GM12873 (cell line): ENCODE measurements around the gene NALCN.

ENCODE experiments used
- TF ChIP-seq, protein P1 (sequence below): IDR thresholded peaks from 2 replicates; pipeline ENCODE4 v1.5.1; 2012; ENCODE audit warnings: low read depth, mild to moderate bottlenecking, moderate library complexity, low read length, control low read depth; ENCODE audit not compliant: insufficient read depth; ENCODE audit errors: missing control alignments

Gene NALCN

GRCh38 chr13:101451641-101452040 is 35.3 kb upstream of the NALCN start:
- TF ChIP-seq, protein P1, sequence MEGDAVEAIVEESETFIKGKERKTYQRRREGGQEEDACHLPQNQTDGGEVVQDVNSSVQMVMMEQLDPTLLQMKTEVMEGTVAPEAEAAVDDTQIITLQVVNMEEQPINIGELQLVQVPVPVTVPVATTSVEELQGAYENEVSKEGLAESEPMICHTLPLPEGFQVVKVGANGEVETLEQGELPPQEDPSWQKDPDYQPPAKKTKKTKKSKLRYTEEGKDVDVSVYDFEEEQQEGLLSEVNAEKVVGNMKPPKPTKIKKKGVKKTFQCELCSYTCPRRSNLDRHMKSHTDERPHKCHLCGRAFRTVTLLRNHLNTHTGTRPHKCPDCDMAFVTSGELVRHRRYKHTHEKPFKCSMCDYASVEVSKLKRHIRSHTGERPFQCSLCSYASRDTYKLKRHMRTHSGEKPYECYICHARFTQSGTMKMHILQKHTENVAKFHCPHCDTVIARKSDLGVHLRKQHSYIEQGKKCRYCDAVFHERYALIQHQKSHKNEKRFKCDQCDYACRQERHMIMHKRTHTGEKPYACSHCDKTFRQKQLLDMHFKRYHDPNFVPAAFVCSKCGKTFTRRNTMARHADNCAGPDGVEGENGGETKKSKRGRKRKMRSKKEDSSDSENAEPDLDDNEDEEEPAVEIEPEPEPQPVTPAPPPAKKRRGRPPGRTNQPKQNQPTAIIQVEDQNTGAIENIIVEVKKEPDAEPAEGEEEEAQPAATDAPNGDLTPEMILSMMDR = no peak

DNA sequence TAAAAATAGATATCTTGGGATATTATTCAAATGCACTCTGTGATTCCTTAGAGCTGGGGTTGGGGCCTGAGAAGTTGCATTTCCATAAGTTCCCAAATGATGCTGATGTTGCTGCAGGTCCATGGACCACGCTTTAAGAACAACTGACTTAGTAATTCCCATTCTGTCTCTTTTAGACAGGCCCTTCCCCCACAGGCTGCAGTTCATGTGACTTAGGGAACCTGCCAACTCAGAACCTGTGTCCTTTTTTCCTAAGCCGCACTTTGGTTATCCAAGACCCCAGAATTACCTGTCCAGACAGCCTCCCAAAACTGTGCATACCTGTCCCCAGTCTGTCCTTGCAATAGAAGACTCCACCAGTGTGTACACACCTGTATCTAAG is 34.4 kb upstream of the NALCN start:
- TF ChIP-seq, protein P1 = no peak

- TF ChIP-seq, protein P1 = no peak
Observed at GRCh38 chr13:101449790-101450748, 33.8 kb upstream of the NALCN start.

- TF ChIP-seq, protein P1 = no peak
Observed at GRCh38 chr13:101447852-101448251, 31.5 kb upstream of the NALCN start.

- TF ChIP-seq, protein P1 = no peak
Observed at GRCh38 chr13:101434486-101434885, 18.2 kb upstream of the NALCN start.

DNA sequence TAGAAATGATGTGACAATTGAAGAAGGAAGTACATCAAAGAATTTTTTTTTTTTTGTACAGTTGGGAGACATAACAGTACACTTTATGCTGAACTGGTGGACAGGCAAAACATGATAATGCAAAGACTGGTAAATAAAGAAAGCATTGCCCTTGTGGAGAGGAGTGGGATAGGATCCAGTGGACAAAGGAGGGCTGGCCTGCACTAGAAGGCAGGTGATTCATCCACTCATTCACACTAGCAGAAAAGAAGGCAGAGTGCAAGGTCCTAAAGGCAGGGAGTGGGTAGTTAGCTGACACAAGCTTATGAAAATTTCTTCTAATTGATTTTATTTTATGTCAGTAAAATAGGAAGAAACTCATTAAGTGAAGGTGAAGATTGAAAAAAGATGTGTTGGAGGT is 17.6 kb upstream of the NALCN start:
- TF ChIP-seq, protein P1 = no peak

DNA sequence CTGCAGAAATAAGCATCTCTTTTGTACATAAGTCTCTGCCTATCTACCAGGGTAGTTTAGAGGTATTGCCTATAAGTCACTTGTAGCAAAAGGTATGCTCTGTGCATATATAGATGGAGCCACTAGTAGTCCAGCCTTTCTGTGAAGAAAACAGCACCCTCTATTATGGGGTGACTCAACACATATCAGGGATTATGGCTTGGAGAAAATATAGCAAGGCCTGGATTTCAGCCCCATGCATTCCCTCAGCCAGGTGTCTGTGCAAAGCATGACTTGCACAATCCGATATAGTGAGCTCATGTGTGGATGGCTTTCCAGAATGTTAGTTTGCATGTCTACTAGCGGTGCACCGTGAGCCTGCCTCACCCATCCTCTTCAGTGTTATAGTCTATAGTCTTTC is 13.4 kb upstream of the NALCN start:
- TF ChIP-seq, protein P1 = no peak
